GM18499 (cell line): ENCODE data around the gene GPC5.

Experiments used
- ATAC-seq: cut with Tn5 transposase; IDR thresholded peaks from one replicate; pipeline ENCODE4 v1.9.1; 2021; ENCODE audit warnings: moderate number of reproducible peaks; ENCODE audit not compliant: insufficient read depth, unreplicated experiment

The GPC5 gene

DNA sequence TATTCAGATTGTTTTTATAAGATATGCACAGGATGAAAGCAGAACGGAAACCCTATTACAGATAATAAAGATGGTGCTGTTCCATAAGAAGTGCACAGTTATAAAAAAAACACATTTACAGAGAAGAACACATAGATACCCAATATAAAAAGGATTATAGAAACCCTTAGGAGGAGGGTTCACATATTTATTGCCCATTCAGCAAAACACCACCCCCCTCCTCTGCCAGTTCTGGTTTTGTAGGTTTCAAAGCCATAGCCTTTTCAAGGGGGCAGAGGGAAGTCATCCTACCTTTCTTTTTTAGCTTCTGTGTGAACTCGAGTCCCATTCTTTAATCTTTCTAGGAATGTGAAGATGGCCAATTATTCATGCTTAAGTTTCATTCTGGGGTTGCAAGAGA is 511.2 kb downstream of the GPC5 start:
- no peak for ATAC-seq

DNA sequence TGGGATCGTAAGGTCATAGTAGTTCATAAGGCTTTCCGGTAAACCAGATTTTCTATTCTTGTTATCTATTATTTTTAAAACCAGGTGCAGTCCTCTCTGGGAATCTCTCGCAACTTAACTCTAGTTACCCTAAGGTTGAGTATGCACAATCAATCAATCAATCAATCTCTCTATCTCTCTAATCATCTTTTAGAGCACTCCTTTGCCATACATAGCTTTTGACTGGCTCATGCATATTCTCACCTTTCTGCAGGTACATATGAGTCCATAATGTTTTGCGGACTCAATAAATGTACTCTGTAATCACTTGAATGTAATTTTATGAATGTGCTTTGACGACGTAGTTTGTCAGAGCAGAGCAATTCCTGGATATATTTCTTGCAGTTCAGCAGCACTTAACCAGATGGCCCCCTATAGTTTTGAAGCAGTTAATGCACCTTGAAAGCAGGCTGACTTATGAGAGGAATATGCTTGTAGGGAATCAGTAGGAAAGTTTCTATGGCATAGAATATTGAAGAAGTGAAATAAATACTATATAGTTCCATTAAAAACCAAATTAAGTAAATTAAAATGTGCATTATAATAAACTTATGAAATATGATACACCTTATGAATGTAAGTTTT is 524.7 kb downstream of the GPC5 start:
- ATAC-seq = no peak

DNA sequence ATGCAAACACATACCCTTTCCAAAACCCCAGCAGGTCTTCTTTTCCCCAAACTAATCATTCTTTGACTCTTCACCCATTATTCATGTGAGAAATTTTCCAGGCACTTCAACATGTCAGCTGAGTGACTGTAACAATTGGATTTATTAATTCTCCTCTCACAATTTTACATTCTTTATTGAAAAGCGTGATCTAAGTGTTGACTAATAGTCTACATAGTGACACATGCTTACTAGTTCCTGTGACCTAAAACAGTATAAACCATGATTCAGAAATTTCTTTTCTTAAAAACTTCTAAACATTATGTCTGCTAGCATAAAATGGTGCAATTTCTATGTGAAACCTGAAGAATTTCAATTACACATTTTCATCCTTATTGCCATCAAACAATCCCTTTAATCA is 532.3 kb downstream of the GPC5 start:
- no peak for ATAC-seq

DNA sequence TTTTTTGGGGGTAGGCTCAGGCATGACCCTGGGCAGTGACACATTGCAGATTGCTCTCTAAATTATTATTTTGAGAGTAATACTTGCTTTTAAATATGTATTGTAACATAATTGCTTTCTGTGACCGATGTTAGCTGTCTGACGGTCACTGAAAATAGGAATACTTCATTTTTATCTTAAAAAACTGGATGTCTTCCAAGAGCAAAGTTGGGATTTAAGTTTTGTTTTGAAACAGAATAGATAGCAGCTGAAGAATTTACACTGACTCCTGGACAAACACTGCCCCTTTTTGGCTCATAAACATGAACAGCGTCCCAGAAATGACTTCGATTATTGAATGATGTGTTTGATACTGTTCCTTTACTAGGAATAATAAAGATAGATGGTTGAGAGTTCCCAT is 535.9 kb downstream of the GPC5 start:
- ATAC-seq = no peak

DNA sequence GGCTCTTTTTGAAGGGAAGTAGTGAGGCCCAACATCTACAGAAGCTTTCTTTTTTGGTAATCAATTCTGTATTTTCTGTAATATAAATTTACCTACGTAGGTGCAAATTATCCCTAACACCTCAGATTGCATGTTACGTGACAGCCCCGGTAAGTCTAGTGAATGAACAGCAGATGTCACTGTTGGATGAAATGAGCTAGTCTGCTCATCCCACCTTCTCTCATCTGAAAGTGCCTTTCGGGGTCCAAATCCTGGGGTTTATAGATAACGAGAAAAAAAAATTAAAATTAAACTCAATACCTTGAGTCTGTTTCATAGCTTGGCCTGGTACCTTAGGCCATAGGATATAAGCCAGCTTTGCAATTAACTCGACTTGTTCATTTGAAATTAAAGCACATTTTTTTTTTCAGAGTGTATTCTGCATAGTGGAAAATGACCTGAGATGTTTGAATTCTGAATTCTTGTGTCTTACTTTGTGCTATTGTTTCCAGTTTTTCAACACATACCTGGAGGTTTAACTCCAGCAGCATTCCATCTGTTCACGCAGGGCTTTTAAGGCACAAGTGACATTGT is 548.2 kb downstream of the GPC5 start:
- no peak for ATAC-seq

DNA sequence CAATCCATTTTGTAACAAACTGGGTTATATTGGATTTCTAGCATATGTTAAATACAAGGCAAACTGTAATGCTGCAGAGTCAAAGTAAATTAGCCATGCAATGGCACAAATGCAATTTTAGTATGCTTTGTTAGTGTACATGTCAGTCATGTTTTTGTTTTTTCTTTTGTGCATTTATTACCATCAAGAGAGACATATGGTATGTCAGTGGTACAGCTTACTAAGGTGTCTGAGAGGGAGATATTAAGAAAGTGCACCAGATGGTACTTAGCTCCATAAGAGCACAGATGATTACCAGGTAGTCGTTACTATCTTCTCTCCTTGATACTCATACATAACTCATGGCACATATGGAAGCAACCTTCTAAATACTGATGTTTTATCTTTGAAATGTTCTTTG is 550.3 kb downstream of the GPC5 start:
- ATAC-seq = no peak

DNA sequence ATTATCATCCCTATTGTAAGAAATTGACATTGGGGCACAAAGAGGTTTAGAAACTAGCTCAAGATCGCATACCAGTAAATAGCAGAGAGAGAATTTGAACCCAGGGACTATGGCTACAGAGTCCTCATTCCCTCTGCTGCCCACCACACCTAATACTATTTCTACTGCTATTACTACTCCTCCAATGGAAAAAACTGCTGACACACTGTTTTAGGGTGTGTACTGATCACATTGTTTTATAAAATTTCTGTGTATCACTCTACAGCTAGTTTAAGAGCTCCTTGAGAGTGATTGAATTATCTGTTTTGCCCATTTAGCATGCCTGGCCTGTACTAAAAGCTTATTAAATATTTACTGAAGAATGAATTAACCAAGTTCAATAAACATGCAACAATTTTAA is 552.4 kb downstream of the GPC5 start:
- ATAC-seq = no peak

DNA sequence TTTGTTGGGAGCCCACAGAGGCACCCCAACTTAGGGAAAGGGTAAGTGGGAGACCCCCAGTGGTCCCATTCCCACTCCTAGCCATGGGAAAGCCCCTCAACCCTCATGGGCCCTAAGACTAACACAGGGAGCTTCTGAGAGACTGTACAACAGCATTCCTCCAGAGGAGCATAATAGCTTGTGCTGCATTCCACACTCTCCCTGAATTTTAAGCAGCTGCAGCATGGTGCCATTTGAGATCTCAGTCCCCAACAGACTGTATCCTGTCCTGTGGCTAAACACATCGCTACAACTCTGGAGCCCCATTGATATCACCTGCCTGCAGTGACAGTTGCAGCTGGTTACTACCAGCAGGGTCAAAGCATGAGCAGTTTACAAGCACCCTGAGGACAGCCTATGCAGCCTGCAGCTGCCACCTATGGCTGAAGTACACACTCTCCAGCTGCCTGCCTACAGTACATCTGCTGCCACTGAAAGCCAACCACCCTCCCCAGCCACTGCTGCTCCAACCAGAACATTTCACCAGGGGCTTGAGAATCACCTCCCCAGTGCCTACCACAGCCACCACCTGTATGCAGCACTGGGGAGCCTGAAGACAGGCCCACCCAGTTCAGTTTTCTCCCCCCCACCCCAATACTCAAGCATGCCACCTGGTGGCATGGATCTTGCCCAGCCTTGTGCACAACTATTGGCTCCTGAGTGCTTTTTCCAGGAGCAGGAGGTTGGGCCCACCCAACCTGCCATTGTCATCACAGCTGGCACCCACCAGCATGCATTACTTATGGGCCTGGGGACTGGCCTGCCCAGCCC is 557.3 kb downstream of the GPC5 start:
- no peak for ATAC-seq

DNA sequence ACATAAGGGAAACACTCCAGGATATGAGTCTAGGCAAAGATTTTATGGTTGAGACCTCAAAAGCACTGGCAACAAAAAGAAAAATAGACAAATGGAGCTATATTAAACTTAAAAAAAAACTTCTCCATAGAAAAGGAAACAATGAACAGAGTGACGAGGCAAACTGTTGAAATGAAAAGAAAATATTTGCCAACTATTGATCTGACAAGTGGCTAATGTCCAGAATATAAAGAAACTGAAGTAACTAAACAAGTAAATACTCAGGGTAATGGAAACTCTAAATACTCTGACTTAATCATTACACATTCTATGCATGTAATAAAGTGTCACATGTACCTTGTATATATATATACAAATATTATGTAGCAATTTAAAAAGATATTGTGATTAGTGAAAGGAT is 562.5 kb downstream of the GPC5 start:
- ATAC-seq = no peak

DNA sequence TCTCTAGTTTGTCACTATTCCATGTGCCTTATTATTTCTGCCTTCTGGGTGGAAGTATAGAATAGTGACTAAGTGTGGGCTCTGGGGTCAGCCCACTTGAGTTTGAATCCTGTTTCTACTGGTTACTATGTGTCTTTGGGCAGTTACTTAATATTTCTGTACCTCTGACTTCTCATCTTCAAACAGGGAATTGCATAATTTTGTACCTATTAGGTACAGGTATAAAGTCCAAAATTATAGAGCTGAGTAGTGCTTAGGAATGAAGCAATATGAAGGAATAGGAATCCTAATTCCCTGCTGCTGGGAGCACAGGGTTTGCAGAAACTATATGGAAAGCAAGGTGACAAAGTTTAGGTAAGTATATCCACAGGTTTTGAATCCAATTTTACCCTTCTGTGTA is 564.5 kb downstream of the GPC5 start:
- ATAC-seq = no peak

DNA sequence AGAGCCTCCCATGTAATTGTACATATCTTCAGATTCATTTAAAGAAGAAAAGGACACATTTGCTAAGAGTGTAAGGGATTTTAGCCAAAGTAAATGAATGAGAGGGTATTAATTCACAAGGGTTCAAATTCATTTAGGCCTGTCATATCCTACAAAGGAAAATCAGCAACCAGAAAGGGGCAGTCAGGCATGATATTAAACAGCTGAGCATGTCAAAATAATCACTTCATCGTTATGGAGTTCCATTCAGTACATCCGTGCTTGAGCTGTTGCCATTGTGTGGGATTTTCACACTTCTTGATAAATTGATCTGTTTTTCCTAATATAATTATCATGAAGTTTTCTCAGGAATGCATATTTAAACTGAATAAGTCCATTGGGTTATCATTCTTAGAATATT is 567.1 kb downstream of the GPC5 start:
- ATAC-seq = no peak

DNA sequence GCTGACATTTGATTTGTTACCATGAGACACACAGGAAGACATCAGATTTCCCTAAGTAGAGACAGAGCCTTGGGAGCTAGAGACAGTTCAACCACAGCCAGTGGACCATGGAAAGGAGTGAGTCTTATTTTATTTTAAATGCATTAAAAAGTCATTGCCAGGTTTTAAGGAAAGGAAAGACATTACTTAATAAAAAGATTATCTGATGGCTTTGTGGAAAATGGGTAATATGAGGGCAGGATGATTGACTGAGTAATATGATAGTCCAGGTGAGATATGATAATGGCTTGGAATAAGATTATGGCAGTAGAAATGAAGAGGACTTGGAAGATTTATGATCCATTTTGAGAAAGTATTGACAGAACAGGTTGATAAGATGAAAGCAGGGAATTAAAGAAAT is 580.1 kb downstream of the GPC5 start:
- ATAC-seq = no peak

DNA sequence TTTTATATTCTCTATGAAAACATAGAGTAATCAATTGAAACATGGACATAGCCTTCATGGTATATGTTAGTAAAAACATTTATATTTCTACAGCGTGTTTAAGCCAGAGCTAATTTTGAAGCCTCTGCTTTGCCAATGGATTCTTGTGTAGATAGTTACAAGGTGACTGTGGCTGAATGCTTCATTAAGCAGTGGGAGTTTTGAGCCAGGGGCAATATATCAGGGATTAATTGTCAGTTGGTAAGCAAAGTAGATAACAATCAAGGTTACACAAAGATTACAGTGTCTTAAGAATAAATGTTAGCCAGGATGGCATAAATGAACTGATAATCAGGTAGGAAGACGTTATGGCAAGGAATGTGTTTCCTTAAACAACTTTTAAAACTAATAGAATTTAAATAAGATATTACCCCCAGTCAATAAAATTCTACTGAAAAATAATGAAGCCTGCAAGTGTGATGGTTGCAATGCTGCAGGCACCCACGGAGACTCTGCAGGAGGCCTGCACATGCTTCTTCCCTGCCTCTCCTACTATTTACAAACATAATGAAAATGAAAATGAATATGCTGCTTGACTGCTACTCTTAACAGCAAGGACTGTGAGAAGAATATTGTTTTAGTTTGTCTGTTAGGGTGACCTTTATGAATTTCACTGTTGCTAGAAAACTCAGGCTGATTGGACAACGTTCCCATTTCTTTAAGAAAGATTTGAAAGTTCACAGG is 588.5 kb downstream of the GPC5 start:
- ATAC-seq = no peak

DNA sequence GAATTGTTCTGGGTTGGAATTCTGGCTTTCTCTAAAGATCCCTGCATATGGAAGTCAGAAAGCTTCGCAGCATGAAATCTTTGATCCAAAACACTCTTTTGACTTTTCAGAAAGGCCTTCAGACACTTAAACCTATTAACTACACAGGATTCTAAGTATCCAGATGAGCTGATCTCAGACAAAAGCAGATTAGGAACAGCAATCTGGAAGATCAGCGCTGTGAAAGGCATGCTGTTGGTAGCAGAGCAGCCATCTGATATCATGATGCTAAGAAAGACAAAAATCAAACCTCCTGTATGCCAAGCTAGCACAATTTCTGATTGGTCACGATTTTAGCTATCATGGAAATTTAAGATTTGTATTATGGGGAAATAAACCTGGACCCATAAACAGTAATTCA is 589.9 kb downstream of the GPC5 start:
- no peak for ATAC-seq

DNA sequence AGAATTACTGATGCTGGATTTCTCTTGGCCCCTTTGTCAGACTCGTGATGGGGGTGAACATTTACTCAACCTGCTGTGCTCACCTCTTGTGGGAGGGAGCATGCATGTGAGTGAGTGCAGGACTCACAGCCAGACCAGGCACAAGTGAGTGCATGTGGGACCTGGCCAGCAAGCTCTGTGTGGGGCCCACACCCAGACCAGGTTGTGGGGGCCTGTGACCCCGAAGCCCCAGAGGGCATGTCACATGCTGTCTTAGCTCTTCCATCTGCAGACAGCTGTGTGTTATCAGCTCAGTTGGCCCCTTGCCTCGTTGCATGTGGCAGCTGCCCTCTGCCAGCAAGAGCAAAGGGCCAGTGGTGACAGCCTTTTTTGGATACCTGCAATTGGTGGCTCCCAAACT is 614.4 kb downstream of the GPC5 start:
- no peak for ATAC-seq

DNA sequence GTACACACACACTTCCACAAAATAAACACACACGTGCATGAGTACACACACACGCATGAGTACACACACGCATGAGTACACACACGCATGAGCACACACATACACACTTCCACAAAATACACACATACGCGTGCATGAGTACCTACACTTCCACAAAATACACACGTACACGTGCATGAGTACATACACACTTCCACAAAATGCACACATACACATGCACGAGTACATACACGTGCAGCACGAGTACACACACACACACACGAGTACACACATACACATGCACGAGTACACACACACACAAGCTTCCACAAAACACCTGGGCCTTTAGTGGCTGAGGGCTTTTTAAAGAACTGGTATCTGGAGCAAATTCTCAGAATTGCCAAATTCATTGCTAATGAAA is 619.3 kb downstream of the GPC5 start:
- no peak for ATAC-seq

DNA sequence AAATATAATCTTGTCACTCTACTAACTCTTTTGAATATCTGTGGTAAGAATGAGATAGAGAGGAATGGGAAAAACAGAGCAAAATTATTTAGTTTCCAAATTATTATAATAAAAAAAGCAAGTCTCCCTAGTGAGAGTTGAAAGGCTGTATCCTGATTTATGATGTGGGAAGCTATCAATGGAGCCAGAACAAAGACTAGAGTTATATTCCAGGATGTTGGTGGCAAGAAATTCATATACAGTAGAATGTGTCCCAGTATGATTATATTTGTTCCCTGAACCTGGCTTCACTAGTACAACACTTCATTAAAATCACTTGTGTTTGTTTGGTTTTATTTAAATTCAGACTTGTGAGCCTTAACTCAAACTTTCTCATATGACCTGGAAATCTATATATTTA is 630.3 kb downstream of the GPC5 start:
- ATAC-seq = no peak

DNA sequence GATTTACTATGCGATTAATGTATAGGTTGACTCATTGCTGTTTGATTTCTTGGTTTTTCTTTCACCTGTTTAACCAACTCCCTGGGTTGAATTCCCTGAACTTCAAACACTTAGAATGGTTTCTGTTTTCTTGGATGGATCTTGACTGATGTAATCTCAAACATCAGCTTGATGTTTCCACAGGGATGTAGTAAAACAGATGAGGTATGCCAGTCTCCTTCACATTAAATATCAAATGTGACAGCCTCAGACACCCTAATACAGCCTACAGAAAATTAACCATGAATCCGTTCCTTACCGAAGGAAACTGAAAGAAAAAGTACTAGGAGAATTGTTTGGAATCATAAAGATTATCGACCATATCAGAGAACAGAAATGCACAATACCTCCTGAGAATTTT is 631.2 kb downstream of the GPC5 start:
- no peak for ATAC-seq

DNA sequence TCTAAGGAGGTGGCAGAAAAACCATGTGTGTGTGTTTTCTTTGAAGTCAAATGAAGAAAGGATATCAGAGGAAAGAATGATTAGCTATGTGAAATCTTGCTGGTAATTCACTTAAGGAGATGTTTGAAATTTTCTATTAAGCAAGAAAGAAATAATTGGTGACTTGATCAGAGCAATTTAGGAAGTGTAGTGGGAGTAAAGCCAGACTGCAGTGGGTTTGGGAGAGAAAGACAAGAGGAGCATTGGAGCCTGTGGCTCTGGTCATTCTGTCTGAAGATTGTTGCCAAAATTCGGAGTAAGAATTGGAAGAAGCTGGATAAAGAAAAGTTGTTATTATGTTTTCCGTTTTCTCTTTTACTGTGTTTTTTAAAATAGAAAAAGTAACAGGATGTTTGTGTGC is 640.5 kb downstream of the GPC5 start:
- ATAC-seq = no peak

DNA sequence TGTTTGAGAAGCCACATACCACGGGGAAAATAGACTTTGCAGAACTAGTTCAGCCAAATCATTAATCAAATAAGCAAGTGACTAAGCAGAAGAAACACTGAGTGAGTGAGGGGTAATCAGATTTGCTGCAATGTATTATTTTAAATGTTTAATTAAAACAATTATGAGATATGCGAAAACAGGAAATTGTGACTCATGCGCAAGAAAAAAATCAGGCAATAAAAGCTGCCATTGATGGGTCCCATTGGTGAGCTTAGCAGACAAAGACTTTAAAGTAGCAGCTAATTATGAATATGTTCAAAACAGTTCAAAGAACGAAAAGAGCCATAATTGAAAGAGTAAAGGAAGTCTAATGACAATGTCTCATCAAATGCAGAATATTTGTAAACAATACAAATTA is 644.1 kb downstream of the GPC5 start:
- ATAC-seq = no peak

DNA sequence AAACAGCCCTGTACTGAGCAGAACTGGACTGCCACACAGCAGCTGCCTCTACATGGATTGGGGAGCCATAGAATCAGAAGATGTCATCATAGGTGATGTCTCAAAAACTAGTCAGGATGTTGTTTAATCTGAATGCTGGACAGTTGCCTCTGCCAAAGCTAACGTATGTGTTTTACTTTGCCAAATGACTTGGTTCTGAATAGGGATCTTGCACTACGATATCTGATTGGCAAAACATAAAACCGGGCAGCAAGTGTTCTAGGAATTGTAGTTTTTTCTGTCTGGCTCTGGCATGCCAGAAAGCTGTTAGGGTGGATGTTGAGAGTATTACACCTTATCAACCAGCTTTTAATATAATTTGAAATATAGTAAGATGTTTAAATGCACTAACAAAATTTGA is 645.9 kb downstream of the GPC5 start:
- ATAC-seq = no peak
